Activated CD8-positive, alpha-beta memory T cell treated with anti-CD3 and anti-CD28 coated beads, Interleukin-2, amount 50 U/mL, for 24 hours (primary cell): Measurements from ENCODE around the gene CDH7.

Source experiments
- DNase-seq: peaks from one replicate; pipeline ENCODE4 v3.0.0-alpha.2; 2020; ENCODE audit errors: extremely low read depth

The CDH7 gene

GRCh38 chr18:65907281-65907680 is 156.5 kb downstream of the CDH7 start:
- no peak for DNase-seq

DNA sequence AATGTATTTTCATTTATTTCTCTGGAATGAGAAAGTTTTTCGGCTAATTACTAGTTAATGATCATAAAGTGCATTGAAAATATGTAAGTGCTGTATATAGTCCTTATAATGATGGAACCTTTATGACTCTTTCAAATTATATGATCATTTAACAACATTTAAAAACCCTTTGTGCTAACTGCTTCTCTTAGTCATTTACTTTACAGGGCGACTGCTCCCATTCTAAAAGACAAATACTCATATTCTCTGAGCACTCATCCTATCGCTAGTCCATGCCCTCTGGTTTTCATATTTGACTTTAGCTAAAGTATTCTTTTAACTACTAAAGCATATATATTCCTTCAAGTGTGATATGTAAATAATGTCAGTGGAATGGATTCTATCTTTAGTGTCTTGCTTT is 168.2 kb downstream of the CDH7 start:
- DNase-seq: no peak

- no peak for DNase-seq
Measured at GRCh38 chr18:65919663-65920062, 168.9 kb downstream of the CDH7 start.

DNA sequence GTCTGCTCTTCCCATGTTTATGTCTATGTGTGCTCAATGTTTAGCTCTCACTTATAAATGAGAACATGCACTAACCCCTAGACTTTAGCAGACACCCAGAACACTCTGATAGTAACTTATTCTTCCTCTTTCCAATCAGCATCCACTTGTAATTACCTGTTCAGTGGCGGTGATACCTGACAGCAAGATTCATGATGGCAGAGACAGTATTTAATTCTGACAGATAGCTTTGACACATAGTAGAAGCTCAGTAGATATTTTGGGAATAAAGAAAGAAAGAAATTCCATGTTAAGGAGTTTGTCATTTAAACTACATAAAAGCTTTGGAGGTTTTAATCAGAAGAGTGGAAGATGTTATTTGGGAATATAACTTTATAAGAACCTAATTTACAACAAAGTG is 171.3 kb downstream of the CDH7 start:
- no peak for DNase-seq

- DNase-seq: no peak
Measured at GRCh38 chr18:65924904-65925303, 174.1 kb downstream of the CDH7 start.

GRCh38 chr18:65934874-65935273 is 184.1 kb downstream of the CDH7 start:
- DNase-seq: no peak

- no peak for DNase-seq
Measured at GRCh38 chr18:65936678-65937077, 185.9 kb downstream of the CDH7 start.

DNA sequence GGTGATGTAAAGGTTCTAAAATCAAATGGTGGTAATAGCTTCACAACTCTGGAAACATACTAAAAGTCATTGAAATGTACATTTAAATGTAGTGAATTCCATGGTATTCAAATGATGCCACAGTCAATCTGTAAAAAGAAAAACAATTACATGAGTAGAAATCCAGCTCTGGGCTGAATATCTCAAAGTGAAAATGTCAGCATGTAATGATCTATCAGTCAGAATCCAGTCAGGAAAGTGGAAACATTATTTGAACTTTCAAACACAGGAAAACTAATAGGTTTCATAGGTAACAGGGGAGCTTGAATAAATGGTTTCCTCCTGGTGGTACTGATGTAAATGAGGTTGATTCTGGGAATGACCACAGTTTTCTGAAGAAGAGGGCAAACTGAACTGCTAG is 186.4 kb downstream of the CDH7 start:
- DNase-seq: no peak

GRCh38 chr18:65938592-65939372 is 188.0 kb downstream of the CDH7 start:
- DNase-seq: no peak
